Stimulated activated naive CD8-positive, alpha-beta T cell treated with anti-CD3 and anti-CD28 coated beads, Interleukin-15, Interleukin-2, amounts not matched to agents 100 ng/mL and 50 ng/mL, for 24 hours (primary cell): ENCODE data around the gene EEF1A2.

Experiments used
- H3K27ac Mint-ChIP-seq: one replicate; pipeline ENCODE4 v1.8.0; 2021; ENCODE audit warnings: mild to moderate bottlenecking, mixed read lengths
- H3K27me3 Mint-ChIP-seq: one replicate; pipeline ENCODE4 v1.8.0; 2021; ENCODE audit warnings: mixed read lengths
- H3K36me3 Mint-ChIP-seq: one replicate; pipeline ENCODE4 v1.8.0; 2021; ENCODE audit warnings: low read depth, mixed read lengths
- H3K4me1 Mint-ChIP-seq: one replicate; pipeline ENCODE4 v1.8.0; 2021; ENCODE audit warnings: low read depth, mixed read lengths
- H3K4me3 Mint-ChIP-seq: one replicate; pipeline ENCODE4 v1.8.0; 2021; ENCODE audit warnings: mild to moderate bottlenecking, mixed read lengths
- H3K9me3 Mint-ChIP-seq: one replicate; pipeline ENCODE4 v1.8.0; 2021; ENCODE audit warnings: mixed read lengths

The EEF1A2 gene

DNA sequence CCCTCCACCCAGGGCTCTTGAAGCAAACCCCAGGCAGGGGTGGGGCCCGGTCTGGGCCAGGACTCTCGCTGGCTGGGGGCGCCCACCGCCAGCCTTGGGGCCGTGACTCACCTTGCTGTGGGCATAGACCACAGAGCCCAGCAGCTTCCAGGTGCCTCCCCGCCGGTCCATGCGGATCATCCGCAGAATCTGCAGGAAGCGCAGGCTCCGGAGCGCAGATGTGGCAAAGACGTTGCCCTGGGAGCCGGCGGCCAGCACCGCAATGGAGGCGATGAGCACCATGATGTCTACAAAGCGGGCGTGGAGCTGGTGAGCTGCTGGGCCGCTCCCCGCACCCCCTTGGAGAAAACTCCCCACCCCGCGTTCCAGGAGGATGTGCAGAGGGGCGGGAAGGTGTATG is 54.3 kb downstream of the EEF1A2 start:
- H3K27me3 Mint-ChIP-seq = peaks cover 5% of the 10 kb centered on the region
- H3K4me1 Mint-ChIP-seq = peaks cover 21% of the 10 kb centered on the region
- no peaks in the 10 kb centered on the region for H3K36me3 Mint-ChIP-seq
- no peak overlapping the region for H3K27ac Mint-ChIP-seq
- no peak overlapping the region for H3K4me3 Mint-ChIP-seq
- H3K9me3 Mint-ChIP-seq = peaks cover 5% of the 10 kb centered on the region

- H3K27me3 Mint-ChIP-seq = peaks cover 5% of the 10 kb centered on the region
- no peak overlapping the region for H3K27ac Mint-ChIP-seq
- peaks cover 5% of the 10 kb centered on the region for H3K9me3 Mint-ChIP-seq
- H3K4me1 Mint-ChIP-seq = peaks cover 21% of the 10 kb centered on the region
- H3K4me3 Mint-ChIP-seq = no peak overlapping the region
- no peaks in the 10 kb centered on the region for H3K36me3 Mint-ChIP-seq
These were observed 55.1 kb downstream of the EEF1A2 start for GRCh38 chr20:63443606-63444395.

- H3K27me3 Mint-ChIP-seq = peaks cover 4% of the 10 kb centered on the region
- no peaks in the 10 kb centered on the region for H3K36me3 Mint-ChIP-seq
- peak overlapping the region; percentile 61 for H3K27ac Mint-ChIP-seq
- peaks cover 21% of the 10 kb centered on the region for H3K4me1 Mint-ChIP-seq
- H3K4me3 Mint-ChIP-seq = peak overlapping the region; percentile 40
- peaks cover 5% of the 10 kb centered on the region for H3K9me3 Mint-ChIP-seq
These were observed 56.8 kb downstream of the EEF1A2 start for GRCh38 chr20:63442100-63442493.

DNA sequence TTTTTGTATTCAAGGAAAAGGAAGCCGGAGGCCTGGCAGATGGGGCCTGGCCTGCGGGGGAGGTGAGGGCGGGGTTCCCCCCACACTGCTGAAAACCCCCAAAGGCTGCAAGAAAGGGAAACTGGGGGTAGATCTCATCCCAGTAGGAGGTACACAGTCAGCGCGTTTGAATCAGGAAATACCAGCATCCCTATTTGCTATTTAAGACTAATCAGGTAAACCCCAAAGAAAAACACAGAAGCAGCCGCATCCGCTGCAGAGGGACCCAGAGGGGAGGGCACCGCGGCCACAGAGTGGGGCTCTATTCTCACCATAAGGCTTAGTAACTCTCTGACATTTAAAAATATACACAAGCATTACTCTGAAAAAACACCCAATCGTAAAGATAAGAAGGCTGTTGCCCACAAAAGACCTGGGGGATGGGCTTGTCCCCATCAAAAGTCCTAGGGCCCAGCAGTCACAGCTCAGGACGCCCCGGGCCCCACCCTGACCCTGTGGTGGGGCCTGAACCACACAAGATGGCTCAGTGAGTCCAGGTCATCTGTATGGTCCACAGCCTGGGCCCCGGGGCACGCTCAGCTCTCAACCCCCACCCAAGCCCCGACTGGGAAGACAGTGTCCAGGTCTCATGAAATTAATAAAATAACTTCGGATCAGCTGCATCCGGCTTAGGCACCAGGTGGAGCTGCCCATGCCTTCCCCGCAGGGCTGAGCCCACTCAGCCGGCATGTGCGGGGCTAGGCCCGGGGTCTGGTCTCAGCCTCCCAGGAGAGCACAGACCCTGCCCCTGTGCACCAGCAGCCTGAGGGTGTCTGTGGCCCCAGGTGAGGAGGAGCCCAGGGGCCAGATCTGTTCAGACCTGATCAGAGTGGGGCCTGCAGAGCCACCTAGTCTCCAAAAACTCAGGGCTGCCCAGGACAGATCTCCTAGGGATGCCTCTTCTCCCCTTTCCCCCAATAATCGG is 57.5 kb downstream of the EEF1A2 start:
- Mint-ChIP-seq H3K4me1 (peaks cover 21% of the 10 kb centered on the region), H3K4me3 (peak overlapping the region; percentile 60), H3K36me3 (no peaks in the 10 kb centered on the region), H3K27ac (peak overlapping the region; percentile 78), H3K27me3 (peaks cover 6% of the 10 kb centered on the region), H3K9me3 (peaks cover 5% of the 10 kb centered on the region)

GRCh38 chr20:63440366-63440955 is 58.4 kb downstream of the EEF1A2 start:
- Mint-ChIP-seq H3K9me3 (peaks cover 5% of the 10 kb centered on the region), H3K36me3 (no peaks in the 10 kb centered on the region), H3K4me1 (peaks cover 21% of the 10 kb centered on the region), H3K4me3 (no peak overlapping the region), H3K27ac (no peak overlapping the region), H3K27me3 (peaks cover 6% of the 10 kb centered on the region)

GRCh38 chr20:63439866-63440265 is 59.0 kb downstream of the EEF1A2 start:
- Mint-ChIP-seq H3K4me1 (peaks cover 26% of the 10 kb centered on the region), H3K9me3 (peaks cover 5% of the 10 kb centered on the region), H3K27ac (no peak overlapping the region), H3K36me3 (no peaks in the 10 kb centered on the region), H3K4me3 (no peak overlapping the region), H3K27me3 (peaks cover 9% of the 10 kb centered on the region)

GRCh38 chr20:63438121-63438520 is 60.8 kb downstream of the EEF1A2 start:
- Mint-ChIP-seq H3K27me3 (peaks cover 14% of the 10 kb centered on the region), H3K27ac (no peak overlapping the region), H3K4me1 (peaks cover 29% of the 10 kb centered on the region), H3K4me3 (no peak overlapping the region), H3K36me3 (no peaks in the 10 kb centered on the region), H3K9me3 (peaks cover 3% of the 10 kb centered on the region)
